Raji (cell line): ENCODE measurements around the gene KIAA1671.

Experiments used
- POLR2A ChIP-seq: IDR thresholded peaks from 2 replicates; pipeline ENCODE4 v1.6.1; 2011; ENCODE audit warnings: low read depth, low read length, control low read depth; ENCODE audit not compliant: insufficient read depth

The KIAA1671 gene

DNA sequence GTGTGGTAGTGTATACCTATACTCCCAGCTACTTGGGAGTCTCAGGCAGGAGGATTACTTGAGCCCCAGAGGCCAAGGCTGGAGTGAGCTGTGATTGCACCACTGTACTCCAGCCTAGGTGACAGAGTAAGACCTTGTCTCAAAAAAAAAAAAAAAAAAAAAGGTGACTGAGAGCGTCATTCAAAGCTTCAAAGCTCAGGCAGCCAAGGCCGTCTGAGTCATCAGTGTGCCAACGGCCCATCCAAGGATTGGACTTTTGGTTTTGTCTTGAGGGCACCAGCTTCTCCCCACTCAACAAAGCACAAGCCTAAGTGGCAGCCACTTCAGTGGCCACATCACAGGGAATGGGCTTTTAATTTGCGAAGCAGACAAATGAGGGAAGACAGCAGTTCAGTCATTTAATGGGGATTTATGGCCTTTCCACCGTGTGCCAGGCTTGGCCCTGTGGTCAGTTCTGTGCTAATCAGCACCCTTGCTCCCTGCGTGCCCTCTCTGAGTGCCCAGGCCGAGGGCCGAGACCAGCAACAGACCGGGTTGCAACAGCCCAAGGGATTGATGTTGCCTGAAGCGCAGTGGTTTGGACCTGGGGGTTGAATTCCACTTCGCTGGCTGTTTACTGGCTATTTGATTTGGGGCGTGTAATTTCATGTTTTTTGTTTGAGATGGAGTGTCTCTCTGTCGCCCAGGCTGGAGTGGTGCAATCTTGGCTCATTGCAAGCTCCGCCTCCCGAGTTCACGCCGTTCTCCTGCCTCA lies 216.9 kb downstream of the KIAA1671 start:
- no peak for TF ChIP-seq POLR2A

DNA sequence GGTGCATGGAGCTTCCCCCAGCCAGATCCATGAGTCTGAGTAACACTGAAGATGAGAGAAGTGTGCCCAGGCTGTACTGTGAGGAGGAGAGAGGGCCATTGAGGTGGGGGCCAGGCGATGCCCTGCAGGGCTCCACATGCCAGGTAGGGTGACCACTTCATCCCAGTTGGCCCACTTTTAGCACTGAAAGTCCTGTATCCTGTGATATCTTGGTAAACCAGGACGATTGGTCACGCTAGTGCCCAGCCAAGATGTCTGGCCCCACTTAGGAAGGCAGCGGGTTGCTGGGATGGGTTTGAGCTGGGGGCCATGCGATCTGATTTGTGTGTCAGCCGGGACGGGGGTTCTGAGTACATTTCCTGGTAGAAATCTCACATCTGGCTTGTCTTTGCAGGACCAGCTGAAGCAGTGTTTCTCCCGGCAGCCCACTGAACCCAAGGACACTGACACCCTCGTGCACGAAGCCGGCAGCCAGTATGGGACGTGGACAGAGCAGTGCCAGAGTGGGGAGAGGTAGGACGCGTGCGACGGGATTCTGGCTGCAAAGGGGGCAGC lies 218.0 kb downstream of the KIAA1671 start:
- TF ChIP-seq POLR2A = no peak

DNA sequence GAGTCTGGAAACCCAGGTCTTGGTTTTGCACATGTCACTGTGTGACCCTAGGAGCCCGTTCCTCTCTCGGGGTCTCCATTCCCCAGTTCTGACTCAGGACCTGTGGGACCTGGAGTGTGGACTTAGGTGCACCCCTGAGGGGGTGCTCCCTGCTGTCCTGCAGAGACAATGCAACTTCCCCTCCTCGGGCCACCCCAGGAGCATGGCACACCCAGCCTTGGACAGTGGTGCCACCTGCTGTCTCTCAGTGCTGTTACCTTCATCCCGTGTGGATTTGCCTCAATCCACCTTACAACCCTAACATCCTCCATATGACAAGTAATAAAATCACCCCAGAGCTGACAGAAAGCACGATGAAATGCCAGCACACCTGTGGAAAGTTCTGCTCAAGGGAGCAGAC lies 219.6 kb downstream of the KIAA1671 start:
- TF ChIP-seq POLR2A = no peak

DNA sequence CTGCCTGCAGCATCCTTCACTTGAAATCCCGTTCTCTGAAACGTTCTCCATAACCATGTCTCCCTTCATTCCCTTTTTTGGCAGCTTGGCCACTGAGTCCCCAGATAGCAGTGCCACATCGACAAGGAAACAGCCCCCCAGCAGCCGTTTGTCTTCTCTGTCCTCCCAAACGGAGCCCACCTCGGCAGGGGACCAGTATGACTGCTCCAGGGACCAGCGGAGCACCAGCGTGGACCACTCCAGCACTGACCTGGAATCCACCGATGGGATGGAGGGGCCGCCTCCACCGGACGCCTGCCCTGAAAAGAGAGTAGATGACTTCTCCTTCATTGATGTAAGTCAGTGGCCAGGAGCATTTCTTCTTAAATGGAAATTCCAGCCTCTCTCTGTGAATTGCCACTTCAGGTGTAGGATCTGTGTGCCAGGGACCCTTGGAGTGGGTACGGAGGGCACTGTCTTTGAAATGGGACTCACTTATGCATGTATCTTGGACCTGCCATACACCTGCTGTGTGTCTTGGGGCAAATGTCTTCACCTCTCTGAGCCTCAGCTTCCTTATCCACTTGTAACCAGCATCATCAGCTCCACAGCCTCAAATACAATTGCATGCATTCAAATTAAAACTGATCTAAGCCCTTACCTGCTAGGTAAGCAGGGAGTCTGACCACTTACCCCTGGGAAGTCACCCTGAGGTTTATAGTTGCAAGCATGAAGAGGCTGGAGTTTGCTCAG lies 221.8 kb downstream of the KIAA1671 start:
- TF ChIP-seq POLR2A = no peak

DNA sequence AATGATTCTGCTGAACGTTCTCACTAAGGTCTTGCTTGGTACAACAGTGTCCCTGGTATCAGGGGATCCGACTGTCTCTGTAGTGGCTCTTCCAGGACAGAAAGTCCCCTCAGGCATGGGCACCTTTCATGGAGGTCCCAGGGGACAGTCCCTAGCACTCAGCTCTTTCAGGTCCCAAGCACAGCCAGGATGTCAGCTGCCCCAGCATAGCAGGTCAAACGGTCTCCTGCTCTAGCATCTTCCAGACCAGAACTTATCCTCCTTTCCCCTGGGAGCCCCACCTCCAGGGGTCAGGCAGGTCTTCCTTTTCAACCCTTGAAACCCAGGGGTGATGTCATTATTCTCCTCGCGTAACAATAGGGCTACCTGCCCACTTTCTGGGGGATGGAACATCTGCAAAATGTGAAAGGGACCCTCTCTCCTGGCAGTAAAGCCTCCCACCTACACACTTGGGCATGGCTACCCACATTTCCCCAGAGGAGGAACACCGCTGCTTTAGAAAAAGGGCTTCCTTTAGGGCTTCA lies 222.4 kb downstream of the KIAA1671 start:
- no peak for TF ChIP-seq POLR2A

DNA sequence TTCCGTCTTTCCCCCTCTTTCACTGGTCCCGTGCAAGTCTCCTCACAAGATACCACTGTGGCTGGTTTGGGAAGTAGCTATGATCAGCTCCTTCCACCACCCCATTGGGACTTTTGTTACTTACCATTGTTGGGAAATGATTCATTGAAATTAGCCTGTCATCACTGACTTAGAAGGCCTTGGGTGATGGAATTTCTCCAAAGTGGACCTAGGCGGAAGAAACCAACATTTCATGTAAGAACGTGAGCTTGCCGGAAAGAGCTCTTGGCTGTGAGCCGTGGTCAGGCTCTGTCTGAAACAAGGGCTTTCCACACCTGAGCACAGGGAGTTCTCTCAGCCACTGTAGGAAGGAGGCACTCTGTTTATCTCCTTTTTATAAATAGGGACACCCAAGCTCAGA lies 223.7 kb downstream of the KIAA1671 start:
- TF ChIP-seq POLR2A = no peak

DNA sequence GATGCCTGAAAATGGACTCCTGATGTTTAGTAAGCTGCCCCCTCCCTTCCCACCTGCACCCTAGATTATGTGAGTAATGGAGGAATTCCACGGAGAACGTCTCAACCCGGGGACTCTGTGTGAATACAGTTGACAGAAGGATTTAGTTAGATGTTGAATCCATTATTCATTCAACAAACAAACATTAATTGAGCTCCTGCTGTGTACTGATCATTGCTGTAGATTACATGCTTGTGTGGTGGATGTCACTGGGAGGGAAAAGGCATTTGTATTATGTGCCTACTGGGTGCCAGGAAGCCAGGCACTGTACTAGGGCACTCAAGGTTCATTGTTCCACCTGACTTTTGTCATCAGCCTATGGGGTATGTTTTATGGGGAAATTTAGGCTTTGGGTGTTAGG lies 224.3 kb downstream of the KIAA1671 start:
- no peak for TF ChIP-seq POLR2A

DNA sequence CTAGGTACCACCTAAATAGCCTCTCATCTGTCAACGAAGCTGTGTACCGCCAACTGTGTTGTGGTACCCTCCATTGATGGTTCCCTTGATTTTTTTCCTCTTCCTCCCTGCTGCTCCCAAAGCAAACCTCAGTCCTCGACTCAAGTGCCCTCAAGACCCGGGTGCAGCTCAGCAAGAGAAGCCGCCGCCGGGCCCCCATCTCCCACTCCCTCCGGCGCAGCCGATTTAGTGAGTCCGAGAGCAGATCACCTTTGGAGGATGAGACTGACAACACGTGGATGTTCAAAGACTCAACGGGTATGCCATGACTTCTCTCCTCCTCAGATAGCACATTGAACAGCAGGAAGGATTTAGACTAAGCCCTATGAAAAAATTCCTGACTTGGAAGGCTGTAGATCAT lies 224.7 kb downstream of the KIAA1671 start:
- TF ChIP-seq POLR2A = no peak

DNA sequence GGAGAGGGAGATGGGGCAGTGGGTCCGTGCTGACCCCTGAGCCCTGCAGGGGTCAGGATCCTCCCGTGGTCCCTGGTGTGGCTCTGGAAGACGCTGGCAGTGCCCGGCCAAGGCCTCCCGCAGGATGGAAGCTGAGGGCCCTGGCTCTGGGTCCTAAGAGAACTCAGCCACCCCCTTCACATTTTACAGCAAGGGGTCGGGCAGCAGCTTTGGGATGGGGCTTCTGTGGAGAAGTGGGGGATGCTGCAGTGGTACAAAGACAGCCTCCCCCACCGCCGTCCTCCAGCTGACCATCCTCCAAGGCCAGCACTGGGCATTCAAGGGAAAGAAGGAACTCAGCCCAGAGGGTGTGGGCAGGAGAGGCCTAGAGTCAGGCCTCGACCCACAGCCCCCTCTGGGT lies 225.4 kb downstream of the KIAA1671 start:
- TF ChIP-seq POLR2A = no peak

DNA sequence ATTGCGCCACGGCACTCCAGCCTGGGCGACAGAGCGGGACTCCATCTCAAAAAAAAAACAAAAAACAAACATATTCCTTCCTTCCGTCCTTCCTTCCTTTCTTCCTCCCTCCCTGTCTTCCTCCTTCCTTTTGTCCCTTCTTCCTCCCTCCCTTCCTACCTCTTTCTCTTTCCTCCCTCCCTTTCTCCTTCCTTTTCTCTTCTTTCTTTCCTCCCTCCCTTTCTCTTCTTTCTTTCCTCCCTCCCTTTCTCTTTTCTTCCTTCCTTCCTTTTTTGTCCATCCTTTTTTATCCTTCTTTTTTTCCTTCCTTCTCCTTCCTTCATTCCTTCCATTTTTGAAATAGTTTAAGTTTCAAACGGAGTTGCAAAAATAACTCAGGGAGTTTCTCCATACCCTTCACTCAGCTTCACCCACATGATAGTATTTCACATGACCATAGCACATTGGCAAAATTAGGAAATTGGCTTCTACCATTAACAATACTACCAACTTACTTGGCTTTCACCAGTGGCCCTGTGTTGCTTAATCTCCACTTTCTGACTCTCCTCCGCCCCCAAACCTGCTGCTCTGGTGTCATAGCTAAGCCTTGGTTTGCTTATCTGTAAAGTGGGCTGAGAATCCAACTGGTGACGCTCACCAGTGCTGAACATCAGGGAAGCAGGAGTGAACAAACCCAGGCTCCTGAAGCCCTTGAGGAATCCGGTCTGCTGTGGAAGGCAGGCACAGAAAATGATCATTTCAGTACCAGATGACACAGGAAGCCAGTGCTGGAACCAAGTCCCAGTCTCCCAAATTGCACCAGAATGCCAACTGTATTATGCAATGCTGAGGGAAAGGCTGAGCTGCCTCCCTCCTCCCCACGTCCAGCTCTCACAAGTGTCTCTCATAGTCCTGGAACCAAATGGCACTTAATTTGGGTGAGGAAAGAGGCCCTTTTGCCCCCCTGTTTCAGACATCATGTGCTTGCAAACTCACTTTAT lies 229.9 kb downstream of the KIAA1671 start:
- TF ChIP-seq POLR2A = no peak

DNA sequence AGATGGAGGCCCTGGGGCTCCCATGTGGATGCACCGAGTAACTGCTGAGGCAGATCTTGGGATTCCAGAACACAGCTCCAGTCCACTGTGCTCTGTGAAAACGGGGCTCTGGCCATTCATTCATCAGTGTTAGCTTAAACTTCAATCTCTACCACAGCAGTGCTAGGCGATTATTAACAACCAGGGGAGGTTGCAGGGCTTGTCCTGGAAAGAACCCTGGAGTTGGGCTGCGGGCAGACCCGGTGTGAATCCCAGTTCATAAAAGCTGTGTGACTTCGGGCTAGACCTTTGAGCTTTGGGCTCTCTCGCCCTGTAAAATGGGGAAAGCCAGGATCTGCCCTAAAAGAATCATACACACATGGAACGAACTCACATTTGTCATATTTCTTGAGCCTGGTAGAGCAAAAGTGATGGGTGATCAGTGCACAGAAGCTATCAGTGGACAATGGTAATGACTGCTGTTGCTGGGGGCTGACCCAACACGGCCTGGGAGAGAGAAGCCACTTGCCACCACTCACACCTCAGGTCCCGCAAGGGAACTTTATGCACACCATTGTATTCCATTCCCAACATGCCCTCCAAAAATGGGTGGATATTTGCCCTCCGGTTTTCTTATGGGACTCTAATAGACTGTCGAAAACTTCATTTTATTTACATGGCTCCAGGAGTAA lies 231.6 kb downstream of the KIAA1671 start:
- TF ChIP-seq POLR2A = no peak

DNA sequence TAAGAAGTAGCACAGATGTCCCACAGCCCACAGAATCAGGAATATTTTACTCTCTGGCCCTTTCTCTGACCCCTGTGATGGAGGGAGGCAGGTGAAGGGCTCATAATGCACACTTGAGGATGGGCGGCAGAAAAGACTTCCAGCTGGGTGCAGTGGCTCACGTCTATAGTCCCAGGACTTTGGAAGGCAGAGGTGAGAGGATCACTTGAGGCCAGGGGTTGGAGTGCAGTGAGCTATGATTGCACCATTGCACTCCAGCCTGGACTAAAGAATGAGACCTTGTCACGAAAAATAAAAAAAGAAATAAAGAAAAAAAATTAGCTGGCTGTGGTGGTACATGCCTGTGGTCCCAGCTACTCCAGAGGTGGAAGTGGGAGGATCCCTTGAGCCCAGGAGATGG lies 233.6 kb downstream of the KIAA1671 start:
- TF ChIP-seq POLR2A = no peak

DNA sequence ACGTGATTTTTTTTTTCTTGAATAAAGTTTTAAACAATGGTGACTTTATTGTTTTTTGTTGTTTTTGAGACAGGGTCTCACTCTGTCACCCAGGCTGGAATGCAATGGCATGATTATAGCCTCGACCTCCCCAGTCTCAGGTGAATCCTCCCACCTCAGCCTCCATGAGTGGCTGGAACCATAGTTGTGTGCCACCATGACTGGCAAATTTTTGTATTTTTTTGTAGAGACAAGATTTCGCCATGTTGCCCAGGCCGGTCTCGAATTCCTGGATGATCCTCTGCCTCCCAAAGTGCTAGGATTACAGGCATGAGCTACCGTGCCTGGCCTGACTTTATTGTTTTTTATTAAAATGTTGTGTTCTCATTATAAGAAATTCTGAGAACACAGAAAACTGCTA lies 235.0 kb downstream of the KIAA1671 start:
- TF ChIP-seq POLR2A = no peak

DNA sequence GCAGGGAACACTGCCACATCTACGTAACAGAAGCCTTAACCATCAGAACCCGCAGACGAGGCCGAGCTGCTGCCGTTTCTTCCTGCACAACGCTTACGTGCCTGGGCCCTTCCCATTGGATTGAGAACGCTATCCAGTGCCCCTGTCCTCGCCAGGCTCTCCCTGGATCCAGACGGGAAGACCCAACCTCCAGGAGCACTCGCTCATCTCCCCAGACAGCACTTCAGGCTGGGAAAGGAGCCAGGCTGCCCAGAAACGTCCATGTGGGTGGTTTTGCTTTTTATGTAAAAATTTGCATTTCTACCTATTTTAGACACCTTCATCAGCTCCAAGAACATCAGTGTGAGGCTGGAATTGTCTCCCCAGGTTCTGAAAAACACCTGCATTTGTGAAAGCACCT lies 239.9 kb downstream of the KIAA1671 start:
- no peak for TF ChIP-seq POLR2A

DNA sequence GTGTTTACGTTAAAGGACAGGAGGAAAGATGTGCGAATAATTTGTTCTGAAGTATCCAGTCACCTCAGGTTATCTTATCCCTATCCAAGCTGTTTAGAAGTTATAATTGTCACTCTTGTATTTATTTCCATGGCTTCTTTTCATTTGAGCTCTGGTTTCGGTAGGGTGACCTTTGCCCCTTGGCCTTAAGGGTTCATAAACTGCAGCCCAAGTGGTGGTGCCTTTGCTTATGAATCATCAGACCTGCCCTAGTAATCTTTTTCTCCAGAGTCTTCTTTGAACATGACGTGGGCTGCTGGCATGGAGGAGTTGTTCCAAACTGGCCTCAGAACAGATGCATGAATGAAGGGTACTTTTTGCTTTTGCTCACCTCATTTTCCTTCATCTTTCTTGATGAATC lies 240.6 kb downstream of the KIAA1671 start:
- TF ChIP-seq POLR2A = no peak

DNA sequence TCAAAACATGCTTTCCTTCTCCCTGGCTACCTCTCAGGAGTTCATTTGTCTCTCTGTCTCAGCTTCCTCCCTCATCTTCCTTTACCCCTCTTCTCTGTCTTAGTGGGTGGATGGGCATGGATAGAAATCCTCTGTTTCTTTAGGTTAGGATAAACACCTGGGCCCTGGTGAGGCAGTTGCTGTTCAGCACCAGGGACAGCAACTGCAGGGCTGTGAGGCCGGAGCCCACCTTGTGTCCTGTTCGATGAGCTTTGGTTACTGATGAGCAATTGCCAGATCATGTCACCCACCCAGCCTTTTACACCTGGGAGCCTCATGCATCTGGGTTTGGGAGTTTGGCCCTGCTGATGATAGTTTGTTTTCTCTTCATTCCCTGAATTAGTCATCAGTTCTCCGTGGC lies 241.0 kb downstream of the KIAA1671 start:
- no peak for TF ChIP-seq POLR2A
